Activated CD8-positive, alpha-beta T cell treated with anti-CD3 and anti-CD28 coated beads for 36 hours (primary cell): Measurements from ENCODE around the gene PTCRA. TPM values are rescaled to one million over a fixed set of nuclear protein-coding genes. Genes with fewer than 3 reads are reported as not detected.
"Not testable (repeated sequence)": the region's sequence is repeated elsewhere in the genome, so short reads cannot be mapped to it uniquely, and the experiment has no call there.

Source experiments
- ATAC-seq: fragments of 200-7000 bp; cut with Tn5 transposase; one replicate; pipeline ENCODE4 v1.10.0; 2021; ENCODE audit warnings: mild to moderate bottlenecking, moderate library complexity
- CTCF ChIA-PET: fragments of 350-600 bp; sonication (Branson Sonifier 250); formaldehyde crosslinking; loops from one replicate; lab custom pipeline; 2021; ENCODE audit warnings: antibody characterized with exemption; lab: Charles Lee
- POLR2A ChIA-PET: fragments of 350-600 bp; sonication (Branson Sonifier 250); formaldehyde crosslinking; loops from one replicate; lab custom pipeline; 2021; ENCODE audit warnings: antibody characterized with exemption; lab: Charles Lee
- DNase-seq: peaks from one replicate; pipeline ENCODE4 v3.0.0-alpha.2; 2020
- H3K27ac Mint-ChIP-seq: one replicate; pipeline ENCODE4 v1.8.0; 2021; ENCODE audit warnings: mild to moderate bottlenecking, mixed read lengths
- H3K27me3 Mint-ChIP-seq: one replicate; pipeline ENCODE4 v1.8.0; 2021; ENCODE audit warnings: mixed read lengths
- H3K36me3 Mint-ChIP-seq: one replicate; pipeline ENCODE4 v1.8.0; 2021; ENCODE audit warnings: low read depth, mixed read lengths
- H3K4me1 Mint-ChIP-seq: one replicate; pipeline ENCODE4 v1.8.0; 2021; ENCODE audit warnings: low read depth, mixed read lengths
- H3K4me3 Mint-ChIP-seq: one replicate; pipeline ENCODE4 v1.8.0; 2021; ENCODE audit warnings: mild to moderate bottlenecking, moderate library complexity, mixed read lengths
- H3K9me3 Mint-ChIP-seq: one replicate; pipeline ENCODE4 v1.8.0; 2021; ENCODE audit warnings: mixed read lengths
- CTCF ChIP-seq: fragments of 200-600 bp; IDR thresholded peaks from one replicate; pipeline ENCODE4 v1.8.0; 2022; ENCODE audit warnings: antibody characterized with exemption, mild to moderate bottlenecking
- intact Hi-C: fragments of 100-400 bp; cut with micrococcal nuclease; formaldehyde crosslinking; loops from one replicate; pipeline ENCODE4 v1.10.0; 2022
- total RNA-seq, 2 experiments: library from RNA; stranded (reverse); gene quantifications; one replicate each; pipeline ENCODE4 v1.2.3, GENCODE V29; 2021

PTCRA gene
- total RNA-seq, 2 experiments from 2014 or later = not detected

DNA sequence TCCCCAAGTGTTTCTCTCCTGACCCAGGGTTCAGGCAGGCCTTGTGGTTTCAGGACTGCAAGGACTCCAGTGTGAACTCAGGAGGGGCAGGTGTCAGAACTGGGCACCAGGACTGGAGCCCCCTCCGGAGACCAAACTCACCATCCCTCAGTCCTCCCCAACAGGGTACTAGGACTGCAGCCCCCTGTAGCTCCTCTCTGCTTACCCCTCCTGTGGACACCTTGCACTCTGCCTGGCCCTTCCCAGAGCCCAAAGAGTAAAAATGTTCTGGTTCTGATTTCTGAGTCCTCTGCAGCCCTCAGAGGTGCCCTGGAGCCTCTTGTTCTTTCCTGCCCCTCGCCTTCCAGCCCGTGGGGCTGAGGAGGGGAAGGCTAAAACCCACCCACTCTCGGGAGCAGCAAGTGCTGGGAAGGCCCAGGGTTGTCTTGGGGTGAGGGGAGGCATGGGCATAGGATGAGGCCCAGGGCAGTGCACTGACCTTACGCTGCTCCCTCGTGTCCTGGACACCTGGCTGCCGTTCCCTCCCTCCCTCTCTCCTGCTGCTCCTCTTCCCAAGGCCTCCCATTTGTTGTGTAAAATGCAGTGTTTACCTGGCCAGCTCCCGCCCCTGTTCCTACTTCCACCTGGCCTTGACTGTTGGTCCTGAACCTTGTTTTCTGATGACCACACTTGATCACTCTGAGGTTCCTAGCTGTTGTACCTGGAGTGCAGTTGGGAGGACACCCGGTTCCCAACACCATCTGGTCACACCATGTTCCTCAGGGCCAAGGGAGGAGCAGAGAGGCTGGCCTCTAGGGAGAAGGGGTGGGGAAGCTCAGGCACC lies 23.3 kb downstream of the PTCRA start:
- peak overlapping the region; percentile 21 for H3K27ac Mint-ChIP-seq
- ATAC-seq = no peak
- intact Hi-C loops = no loop called here
- H3K36me3 Mint-ChIP-seq = peaks cover 42% of the 10 kb centered on the region
- H3K4me1 Mint-ChIP-seq = peaks cover 18% of the 10 kb centered on the region
- no peak for DNase-seq
- ChIA-PET POLR2A (interaction anchor here (1.1 to 2.5 kb wide), 3 partner anchors 8 to 40 kb away, joined by 3 to 10 read pairs (median 9); partner anchors contain the start of genes CNPY3 and PEX6), CTCF (interaction anchor here (1.2 to 1.4 kb wide), 2 partner anchors 39 to 51 kb away, joined by 3 read pairs; no protein-coding TSS in a partner anchor)
- H3K27me3 Mint-ChIP-seq = no peaks in the 10 kb centered on the region
- TF ChIP-seq CTCF = no peak
- no peaks in the 10 kb centered on the region for H3K9me3 Mint-ChIP-seq
- H3K4me3 Mint-ChIP-seq = no peak overlapping the region

GRCh38 chr6:42939810-42940167 lies 23.9 kb downstream of the PTCRA start:
- POLR2A ChIA-PET = interaction anchor here (1.1 to 2.5 kb wide), 3 partner anchors 9 to 39 kb away, joined by 3 to 10 read pairs (median 9); partner anchors contain the start of genes CNPY3 and PEX6
- Mint-ChIP-seq H3K4me3 (no peak overlapping the region), H3K36me3 (peaks cover 40% of the 10 kb centered on the region), H3K27me3 (no peaks in the 10 kb centered on the region), H3K4me1 (peaks cover 17% of the 10 kb centered on the region), H3K27ac (peak overlapping the region; percentile 25), H3K9me3 (no peaks in the 10 kb centered on the region)
- DNase-seq = no peak
- TF ChIP-seq CTCF = no peak
- CTCF ChIA-PET = interaction anchor here (1.1 to 1.2 kb wide), 2 partner anchors 25 to 51 kb away, joined by 3 read pairs; no protein-coding TSS in a partner anchor
- intact Hi-C loops = no loop called here
- no peak for ATAC-seq

DNA sequence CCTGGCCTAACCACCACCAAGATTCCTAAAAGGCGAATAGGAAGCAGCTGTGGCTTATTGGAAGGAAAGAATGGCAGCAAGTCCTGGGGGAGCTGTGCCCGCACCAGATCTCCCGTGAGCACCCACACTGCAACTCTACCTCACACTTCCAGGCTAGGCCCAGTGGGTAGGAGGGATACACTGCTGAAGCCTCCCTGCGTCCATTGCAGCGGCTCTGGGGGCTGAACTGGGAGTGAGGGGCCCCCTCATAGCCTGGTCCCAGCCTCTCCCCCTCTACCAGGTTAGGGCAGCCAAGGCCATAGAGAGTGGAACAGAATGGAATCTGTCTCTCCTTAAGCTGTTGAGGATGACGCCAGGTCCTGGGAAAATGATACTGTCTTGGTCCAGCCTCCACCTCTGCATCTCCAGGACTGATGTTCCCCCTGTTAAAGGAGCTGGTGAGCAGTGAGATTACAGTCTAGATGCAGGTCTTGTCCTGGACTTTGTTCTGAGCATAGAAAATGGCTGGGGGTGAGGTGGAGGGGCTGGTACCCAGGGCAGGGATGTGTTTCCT lies 24.7 kb downstream of the PTCRA start:
- Mint-ChIP-seq H3K4me1 (peaks cover 13% of the 10 kb centered on the region), H3K27me3 (no peaks in the 10 kb centered on the region), H3K36me3 (peaks cover 36% of the 10 kb centered on the region), H3K9me3 (no peaks in the 10 kb centered on the region), H3K27ac (peak overlapping the region; percentile 38), H3K4me3 (no peak overlapping the region)
- TF ChIP-seq CTCF = no peak
- intact Hi-C loops = no loop called here
- POLR2A ChIA-PET = interaction anchor here (1.1 to 2.5 kb wide), 3 partner anchors 9 to 38 kb away, joined by 3 to 10 read pairs (median 9); partner anchors contain the start of genes CNPY3 and PEX6
- ATAC-seq (no peak), DNase-seq (no peak)
- CTCF ChIA-PET = interaction anchor here (1.1 to 1.2 kb wide), 2 partner anchors 10 to 24 kb away, joined by 3 to 4 read pairs; no protein-coding TSS in a partner anchor

DNA sequence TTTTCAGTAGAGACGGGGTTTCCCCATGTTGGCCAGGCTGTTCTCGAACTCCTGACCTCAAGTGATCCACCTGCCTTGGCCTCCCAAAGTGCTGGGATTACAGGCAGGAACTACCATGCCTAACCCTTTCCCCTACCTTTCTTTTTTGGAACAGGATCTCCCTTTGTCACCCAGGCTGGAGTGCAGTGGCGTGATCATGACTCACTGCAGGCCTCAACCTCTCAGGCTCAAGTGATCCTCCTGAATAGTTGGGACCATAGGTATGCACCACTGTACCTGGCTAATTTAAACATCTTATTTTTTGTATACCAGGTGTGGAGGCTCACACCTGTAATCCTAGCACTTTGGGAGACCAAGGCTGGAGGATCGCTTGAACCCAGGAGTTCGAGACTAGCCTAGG lies 25.5 kb downstream of the PTCRA start:
- Mint-ChIP-seq H3K36me3 (peaks cover 32% of the 10 kb centered on the region), H3K27ac (peak overlapping the region; percentile 63)
- H3K9me3 Mint-ChIP-seq, H3K4me1 Mint-ChIP-seq, H3K27me3 Mint-ChIP-seq, ATAC-seq, H3K4me3 Mint-ChIP-seq, DNase-seq, intact Hi-C loops: not testable (repeated sequence)
- CTCF ChIA-PET = interaction anchor here (1.2 kb wide), 1 partner anchor 11 kb away, joined by 4 read pairs; no protein-coding TSS in a partner anchor
- POLR2A ChIA-PET = interaction anchor here (1.0 to 2.5 kb wide), 3 partner anchors 10 to 38 kb away, joined by 4 to 10 read pairs (median 9); partner anchors contain the start of gene PEX6

DNA sequence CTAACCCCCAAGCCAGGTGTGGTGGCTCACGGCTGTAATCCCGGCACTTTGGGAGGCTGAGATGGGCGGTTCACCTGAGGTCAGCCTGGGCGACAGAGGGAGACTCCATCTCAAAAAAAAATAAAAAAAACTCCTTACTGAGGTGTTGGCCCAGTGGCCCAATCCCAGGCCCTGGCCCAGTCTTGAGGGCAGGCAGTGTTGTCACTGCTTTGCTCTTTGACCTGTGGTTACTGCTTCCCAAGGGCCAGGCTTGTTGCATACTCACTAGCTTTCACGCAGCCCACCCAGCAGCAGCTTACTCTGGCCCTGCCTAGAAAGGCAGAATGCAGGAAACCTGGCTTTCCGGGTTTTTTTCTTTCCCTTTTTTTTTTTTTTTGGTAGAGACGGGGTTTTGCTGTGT lies 26.6 kb downstream of the PTCRA start:
- ChIA-PET POLR2A (interaction anchor here (0.6 kb wide), 1 partner anchor 11 kb away, joined by 3 read pairs; no protein-coding TSS in a partner anchor), CTCF (no interaction called here)
- Mint-ChIP-seq H3K27me3 (no peaks in the 10 kb centered on the region), H3K9me3 (no peaks in the 10 kb centered on the region), H3K4me1 (peaks cover 5% of the 10 kb centered on the region), H3K27ac (no peak overlapping the region), H3K36me3 (peaks cover 24% of the 10 kb centered on the region), H3K4me3 (no peak overlapping the region)
- no peak for TF ChIP-seq CTCF
- DNase-seq (no peak), ATAC-seq (no peak)
- intact Hi-C loops = no loop called here
